WTC11 (cell line): ENCODE measurements around the gene P4HB. TPM values are rescaled to one million over a fixed set of nuclear protein-coding genes. Genes with fewer than 3 reads are reported as not detected.

Experiments
- ATAC-seq: fragments of 200-7000 bp; cut with Tn5 transposase; 2 replicates; pipeline ENCODE4 v1.10.0; 2021; ENCODE audit warnings: mild to moderate bottlenecking, moderate library complexity
- CTCF ChIA-PET: fragments of 300-600 bp; sonication (Branson Sonifier 250); formaldehyde crosslinking; loops from one replicate; lab custom pipeline; 2021; ENCODE audit warnings: antibody characterized with exemption; lab: Charles Lee
- POLR2A ChIA-PET: fragments of 350-600 bp; sonication (Branson Sonifier 250); formaldehyde crosslinking; loops from one replicate; lab custom pipeline; 2021; ENCODE audit warnings: antibody characterized with exemption; lab: Charles Lee
- DNase-seq: peaks from one replicate; pipeline ENCODE4 v3.0.0; 2021; ENCODE audit warnings: low spot score
- H3K27ac Mint-ChIP-seq: 2 replicates; pipeline ENCODE4 v1.8.0; 2021; ENCODE audit warnings: mixed read lengths
- H3K27me3 Mint-ChIP-seq: 2 replicates; pipeline ENCODE4 v1.8.0; 2021; ENCODE audit warnings: low read depth, mild to moderate bottlenecking, moderate library complexity, mixed read lengths
- H3K36me3 Mint-ChIP-seq: 2 replicates; pipeline ENCODE4 v1.8.0; 2021; ENCODE audit warnings: mixed read lengths
- H3K4me1 Mint-ChIP-seq: 2 replicates; pipeline ENCODE4 v1.8.0; 2022; ENCODE audit warnings: mixed read lengths
- H3K4me3 Mint-ChIP-seq: 2 replicates; pipeline ENCODE4 v1.8.0; 2021; ENCODE audit warnings: mild to moderate bottlenecking, moderate library complexity, mixed read lengths
- H3K9me3 Mint-ChIP-seq: 2 replicates; pipeline ENCODE4 v1.8.0; 2021; ENCODE audit warnings: mixed read lengths
- ELF4 ChIP-seq: sonication (generic); formaldehyde crosslinking; IDR thresholded peaks from 2 replicates; pipeline ENCODE4 v1.8.1; 2022; ENCODE audit warnings: low read depth, mild to moderate bottlenecking, moderate library complexity, missing genetic modification reagents
- ESRRA ChIP-seq: sonication (generic); formaldehyde crosslinking; IDR thresholded peaks from 2 replicates; pipeline ENCODE4 v1.8.1; 2022; ENCODE audit warnings: mild to moderate bottlenecking, missing genetic modification reagents, borderline replicate concordance
- FOXJ3 ChIP-seq: sonication (generic); formaldehyde crosslinking; IDR thresholded peaks from 2 replicates; pipeline ENCODE4 v1.9.0; 2021; ENCODE audit warnings: missing genetic modification reagents, mild to moderate bottlenecking, borderline replicate concordance
- FOXK1 ChIP-seq: sonication (generic); formaldehyde crosslinking; IDR thresholded peaks from 2 replicates; pipeline ENCODE4 v1.8.0; 2022; ENCODE audit warnings: mild to moderate bottlenecking, moderate library complexity, missing genetic modification reagents
- RORB ChIP-seq: fragments of 250-450 bp; sonication (Bioruptor Pico); IDR thresholded peaks from 2 replicates; pipeline ENCODE4 v1.9.0; 2021; ENCODE audit warnings: mild to moderate bottlenecking
- ZNF138 ChIP-seq: sonication (generic); formaldehyde crosslinking; conservative IDR thresholded peaks from 2 replicates; pipeline ENCODE4 v1.8.1; 2022; ENCODE audit warnings: mild to moderate bottlenecking, moderate library complexity, missing genetic modification reagents
- ZNF232 ChIP-seq: sonication (generic); formaldehyde crosslinking; IDR thresholded peaks from 2 replicates; pipeline ENCODE4 v1.8.0; 2022; ENCODE audit warnings: mild to moderate bottlenecking, missing genetic modification reagents
- ZNF423 ChIP-seq: fragments of 250-450 bp; sonication (Bioruptor Pico); IDR thresholded peaks from 2 replicates; pipeline ENCODE4 v2.1.2; 2022; ENCODE audit warnings: mild to moderate bottlenecking, moderate library complexity
- ZNF425 ChIP-seq: fragments of 250-450 bp; sonication (Bioruptor Pico); conservative IDR thresholded peaks from 2 replicates; pipeline ENCODE4 v1.9.0; 2021; ENCODE audit warnings: mild to moderate bottlenecking
- total RNA-seq: library from RNA; stranded (reverse); gene quantifications from 3 replicates; pipeline ENCODE4 v1.2.3, GENCODE V29; 2021
- TF ChIP-seq, protein P1 (sequence below): sonication (generic); formaldehyde crosslinking; IDR thresholded peaks from 2 replicates; pipeline ENCODE4 v1.8.0; 2022; ENCODE audit warnings: mild to moderate bottlenecking, missing genetic modification reagents
- TF ChIP-seq, protein P2 (sequence below): fragments of 250-450 bp; sonication (Bioruptor Pico); IDR thresholded peaks from 2 replicates; pipeline ENCODE4 v1.9.0; 2021; ENCODE audit warnings: mild to moderate bottlenecking, borderline replicate concordance
- TF ChIP-seq, protein P3 (sequence below): fragments of 200-600 bp; IDR thresholded peaks from 2 replicates; pipeline ENCODE4 v1.8.0; 2022; ENCODE audit warnings: antibody characterized with exemption
- TF ChIP-seq, protein P4 (sequence below): sonication (generic); formaldehyde crosslinking; IDR thresholded peaks from 2 replicates; pipeline ENCODE4 v1.8.0; 2023; ENCODE audit warnings: mild to moderate bottlenecking, missing genetic modification reagents

P4HB gene
- total RNA-seq, 1 experiment from 2014 or later = 380 TPM

GRCh38 chr17:81905424-81905875, 45.1 kb upstream of the P4HB start:
- Mint-ChIP-seq H3K36me3 (no peaks in the 10 kb centered on the region; the same call in 1 of the 2 replicates), H3K4me1 (peaks cover 3% of the 10 kb centered on the region; the same call in 1 of the 2 replicates), H3K27ac (no peak overlapping the region), H3K27me3 (peaks cover 13% of the 10 kb centered on the region), H3K4me3 (no peak overlapping the region), H3K9me3 (no peaks in the 10 kb centered on the region)
- no peak for TF ChIP-seq ZNF138 (CRISPR knock-in tag)
- no peak for TF ChIP-seq RORB (CRISPR knock-in tag)
- no peak for TF ChIP-seq ZNF423 (CRISPR knock-in tag)
- no peak for TF ChIP-seq FOXK1
- no peak for TF ChIP-seq ESRRA
- TF ChIP-seq, protein P1, sequence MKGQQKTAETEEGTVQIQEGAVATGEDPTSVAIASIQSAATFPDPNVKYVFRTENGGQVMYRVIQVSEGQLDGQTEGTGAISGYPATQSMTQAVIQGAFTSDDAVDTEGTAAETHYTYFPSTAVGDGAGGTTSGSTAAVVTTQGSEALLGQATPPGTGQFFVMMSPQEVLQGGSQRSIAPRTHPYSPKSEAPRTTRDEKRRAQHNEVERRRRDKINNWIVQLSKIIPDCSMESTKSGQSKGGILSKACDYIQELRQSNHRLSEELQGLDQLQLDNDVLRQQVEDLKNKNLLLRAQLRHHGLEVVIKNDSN (CRISPR knock-in tag) = no peak
- TF ChIP-seq ZNF425 = no peak
- TF ChIP-seq, protein P2, sequence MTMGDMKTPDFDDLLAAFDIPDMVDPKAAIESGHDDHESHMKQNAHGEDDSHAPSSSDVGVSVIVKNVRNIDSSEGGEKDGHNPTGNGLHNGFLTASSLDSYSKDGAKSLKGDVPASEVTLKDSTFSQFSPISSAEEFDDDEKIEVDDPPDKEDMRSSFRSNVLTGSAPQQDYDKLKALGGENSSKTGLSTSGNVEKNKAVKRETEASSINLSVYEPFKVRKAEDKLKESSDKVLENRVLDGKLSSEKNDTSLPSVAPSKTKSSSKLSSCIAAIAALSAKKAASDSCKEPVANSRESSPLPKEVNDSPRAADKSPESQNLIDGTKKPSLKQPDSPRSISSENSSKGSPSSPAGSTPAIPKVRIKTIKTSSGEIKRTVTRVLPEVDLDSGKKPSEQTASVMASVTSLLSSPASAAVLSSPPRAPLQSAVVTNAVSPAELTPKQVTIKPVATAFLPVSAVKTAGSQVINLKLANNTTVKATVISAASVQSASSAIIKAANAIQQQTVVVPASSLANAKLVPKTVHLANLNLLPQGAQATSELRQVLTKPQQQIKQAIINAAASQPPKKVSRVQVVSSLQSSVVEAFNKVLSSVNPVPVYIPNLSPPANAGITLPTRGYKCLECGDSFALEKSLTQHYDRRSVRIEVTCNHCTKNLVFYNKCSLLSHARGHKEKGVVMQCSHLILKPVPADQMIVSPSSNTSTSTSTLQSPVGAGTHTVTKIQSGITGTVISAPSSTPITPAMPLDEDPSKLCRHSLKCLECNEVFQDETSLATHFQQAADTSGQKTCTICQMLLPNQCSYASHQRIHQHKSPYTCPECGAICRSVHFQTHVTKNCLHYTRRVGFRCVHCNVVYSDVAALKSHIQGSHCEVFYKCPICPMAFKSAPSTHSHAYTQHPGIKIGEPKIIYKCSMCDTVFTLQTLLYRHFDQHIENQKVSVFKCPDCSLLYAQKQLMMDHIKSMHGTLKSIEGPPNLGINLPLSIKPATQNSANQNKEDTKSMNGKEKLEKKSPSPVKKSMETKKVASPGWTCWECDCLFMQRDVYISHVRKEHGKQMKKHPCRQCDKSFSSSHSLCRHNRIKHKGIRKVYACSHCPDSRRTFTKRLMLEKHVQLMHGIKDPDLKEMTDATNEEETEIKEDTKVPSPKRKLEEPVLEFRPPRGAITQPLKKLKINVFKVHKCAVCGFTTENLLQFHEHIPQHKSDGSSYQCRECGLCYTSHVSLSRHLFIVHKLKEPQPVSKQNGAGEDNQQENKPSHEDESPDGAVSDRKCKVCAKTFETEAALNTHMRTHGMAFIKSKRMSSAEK (CRISPR knock-in tag) = no peak
- TF ChIP-seq ELF4 (CRISPR knock-in tag) = no peak
- TF ChIP-seq, protein P3, sequence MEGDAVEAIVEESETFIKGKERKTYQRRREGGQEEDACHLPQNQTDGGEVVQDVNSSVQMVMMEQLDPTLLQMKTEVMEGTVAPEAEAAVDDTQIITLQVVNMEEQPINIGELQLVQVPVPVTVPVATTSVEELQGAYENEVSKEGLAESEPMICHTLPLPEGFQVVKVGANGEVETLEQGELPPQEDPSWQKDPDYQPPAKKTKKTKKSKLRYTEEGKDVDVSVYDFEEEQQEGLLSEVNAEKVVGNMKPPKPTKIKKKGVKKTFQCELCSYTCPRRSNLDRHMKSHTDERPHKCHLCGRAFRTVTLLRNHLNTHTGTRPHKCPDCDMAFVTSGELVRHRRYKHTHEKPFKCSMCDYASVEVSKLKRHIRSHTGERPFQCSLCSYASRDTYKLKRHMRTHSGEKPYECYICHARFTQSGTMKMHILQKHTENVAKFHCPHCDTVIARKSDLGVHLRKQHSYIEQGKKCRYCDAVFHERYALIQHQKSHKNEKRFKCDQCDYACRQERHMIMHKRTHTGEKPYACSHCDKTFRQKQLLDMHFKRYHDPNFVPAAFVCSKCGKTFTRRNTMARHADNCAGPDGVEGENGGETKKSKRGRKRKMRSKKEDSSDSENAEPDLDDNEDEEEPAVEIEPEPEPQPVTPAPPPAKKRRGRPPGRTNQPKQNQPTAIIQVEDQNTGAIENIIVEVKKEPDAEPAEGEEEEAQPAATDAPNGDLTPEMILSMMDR = no peak
- TF ChIP-seq, protein P4, sequence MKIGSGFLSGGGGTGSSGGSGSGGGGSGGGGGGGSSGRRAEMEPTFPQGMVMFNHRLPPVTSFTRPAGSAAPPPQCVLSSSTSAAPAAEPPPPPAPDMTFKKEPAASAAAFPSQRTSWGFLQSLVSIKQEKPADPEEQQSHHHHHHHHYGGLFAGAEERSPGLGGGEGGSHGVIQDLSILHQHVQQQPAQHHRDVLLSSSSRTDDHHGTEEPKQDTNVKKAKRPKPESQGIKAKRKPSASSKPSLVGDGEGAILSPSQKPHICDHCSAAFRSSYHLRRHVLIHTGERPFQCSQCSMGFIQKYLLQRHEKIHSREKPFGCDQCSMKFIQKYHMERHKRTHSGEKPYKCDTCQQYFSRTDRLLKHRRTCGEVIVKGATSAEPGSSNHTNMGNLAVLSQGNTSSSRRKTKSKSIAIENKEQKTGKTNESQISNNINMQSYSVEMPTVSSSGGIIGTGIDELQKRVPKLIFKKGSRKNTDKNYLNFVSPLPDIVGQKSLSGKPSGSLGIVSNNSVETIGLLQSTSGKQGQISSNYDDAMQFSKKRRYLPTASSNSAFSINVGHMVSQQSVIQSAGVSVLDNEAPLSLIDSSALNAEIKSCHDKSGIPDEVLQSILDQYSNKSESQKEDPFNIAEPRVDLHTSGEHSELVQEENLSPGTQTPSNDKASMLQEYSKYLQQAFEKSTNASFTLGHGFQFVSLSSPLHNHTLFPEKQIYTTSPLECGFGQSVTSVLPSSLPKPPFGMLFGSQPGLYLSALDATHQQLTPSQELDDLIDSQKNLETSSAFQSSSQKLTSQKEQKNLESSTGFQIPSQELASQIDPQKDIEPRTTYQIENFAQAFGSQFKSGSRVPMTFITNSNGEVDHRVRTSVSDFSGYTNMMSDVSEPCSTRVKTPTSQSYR (CRISPR knock-in tag) = no peak
- no peak for TF ChIP-seq FOXJ3
- no peak for TF ChIP-seq ZNF232 (CRISPR knock-in tag)
- ChIA-PET POLR2A (no interaction called here), CTCF (no interaction called here)
- DNase-seq (no peak), ATAC-seq (no peak)
